Esophagus squamous epithelium (tissue), 4 donors: ENCODE data around the gene NR3C2.

Experiments
- POLR2A ChIP-seq, 4 donors: fragments of 450-650 bp; IDR thresholded peaks; one replicate each; pipeline ENCODE4 v1.6.1; 2017; ENCODE audit warnings: antibody characterized with exemption in 4 of 4, mild to moderate bottlenecking in 4 of 4, moderate library complexity in 3 of 4
- TF ChIP-seq, protein P1 (sequence below), 6 experiments: fragments of 450-650 bp in 4 of 6; fragments of 200-600 bp in 2 of 6; sonication (generic) in 2 of 6; IDR thresholded peaks; one replicate each; pipeline ENCODE4 v1.5.1; 2016 to 2019; ENCODE audit warnings: antibody characterized with exemption in 6 of 6, mild to moderate bottlenecking in 4 of 6, moderate library complexity in 4 of 6

DNA sequence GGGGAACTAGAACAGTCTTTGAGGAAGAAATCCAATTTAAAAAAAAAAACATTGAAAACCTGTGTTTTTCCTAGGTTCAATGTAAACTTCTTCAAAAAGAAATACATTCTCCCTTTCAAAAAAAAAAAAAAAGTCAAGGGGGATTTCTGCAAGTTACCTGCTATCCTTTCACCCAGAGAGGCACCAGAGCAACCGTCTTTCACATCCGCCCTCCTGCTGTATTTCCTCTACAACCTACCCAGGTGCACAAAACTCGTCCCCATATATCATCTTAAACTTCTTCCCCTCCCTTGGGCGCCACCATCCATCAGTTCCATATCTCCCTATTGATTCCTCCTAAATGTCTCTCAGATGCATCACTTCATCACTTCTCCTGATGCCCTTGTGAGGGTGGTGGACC is 74.5 kb downstream of the NR3C2 start:
- TF ChIP-seq, protein P1, sequence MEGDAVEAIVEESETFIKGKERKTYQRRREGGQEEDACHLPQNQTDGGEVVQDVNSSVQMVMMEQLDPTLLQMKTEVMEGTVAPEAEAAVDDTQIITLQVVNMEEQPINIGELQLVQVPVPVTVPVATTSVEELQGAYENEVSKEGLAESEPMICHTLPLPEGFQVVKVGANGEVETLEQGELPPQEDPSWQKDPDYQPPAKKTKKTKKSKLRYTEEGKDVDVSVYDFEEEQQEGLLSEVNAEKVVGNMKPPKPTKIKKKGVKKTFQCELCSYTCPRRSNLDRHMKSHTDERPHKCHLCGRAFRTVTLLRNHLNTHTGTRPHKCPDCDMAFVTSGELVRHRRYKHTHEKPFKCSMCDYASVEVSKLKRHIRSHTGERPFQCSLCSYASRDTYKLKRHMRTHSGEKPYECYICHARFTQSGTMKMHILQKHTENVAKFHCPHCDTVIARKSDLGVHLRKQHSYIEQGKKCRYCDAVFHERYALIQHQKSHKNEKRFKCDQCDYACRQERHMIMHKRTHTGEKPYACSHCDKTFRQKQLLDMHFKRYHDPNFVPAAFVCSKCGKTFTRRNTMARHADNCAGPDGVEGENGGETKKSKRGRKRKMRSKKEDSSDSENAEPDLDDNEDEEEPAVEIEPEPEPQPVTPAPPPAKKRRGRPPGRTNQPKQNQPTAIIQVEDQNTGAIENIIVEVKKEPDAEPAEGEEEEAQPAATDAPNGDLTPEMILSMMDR (IDR thresholded peaks at IDR 0.05), result no peak
- no peak for TF ChIP-seq POLR2A (IDR thresholded peaks at IDR 0.05)
